NCI-H146 treated with DMSO at 0.1 percent for 48 hours (cell line): Measurements from ENCODE around the gene C10orf95.
A peak's percentile ranks its signal among the peaks of the same experiment; 100 is the strongest.

ENCODE experiments used
- DNase-seq: peaks from one replicate; lab custom pipeline; 2025; ENCODE audit not compliant: unreplicated experiment; lab: John Stamatoyannopoulos, UW

C10orf95 gene

GRCh38 chr10:102403115-102403514, 48.2 kb downstream of the C10orf95 start:
- DNase-seq = no peak

- no peak for DNase-seq
These were observed 48.8 kb downstream of the C10orf95 start for GRCh38 chr10:102402512-102402896.

GRCh38 chr10:102401735-102402511, 49.4 kb downstream of the C10orf95 start:
- no peak for DNase-seq

- DNase-seq = no peak
These were observed 50.0 kb downstream of the C10orf95 start for GRCh38 chr10:102401342-102401654.

- DNase-seq = no peak
These were observed 50.6 kb downstream of the C10orf95 start for GRCh38 chr10:102400598-102401341.

GRCh38 chr10:102400076-102400475, 51.3 kb downstream of the C10orf95 start:
- peak; percentile 14 for DNase-seq
